ENCODE results near the gene SDK2.

DNA sequence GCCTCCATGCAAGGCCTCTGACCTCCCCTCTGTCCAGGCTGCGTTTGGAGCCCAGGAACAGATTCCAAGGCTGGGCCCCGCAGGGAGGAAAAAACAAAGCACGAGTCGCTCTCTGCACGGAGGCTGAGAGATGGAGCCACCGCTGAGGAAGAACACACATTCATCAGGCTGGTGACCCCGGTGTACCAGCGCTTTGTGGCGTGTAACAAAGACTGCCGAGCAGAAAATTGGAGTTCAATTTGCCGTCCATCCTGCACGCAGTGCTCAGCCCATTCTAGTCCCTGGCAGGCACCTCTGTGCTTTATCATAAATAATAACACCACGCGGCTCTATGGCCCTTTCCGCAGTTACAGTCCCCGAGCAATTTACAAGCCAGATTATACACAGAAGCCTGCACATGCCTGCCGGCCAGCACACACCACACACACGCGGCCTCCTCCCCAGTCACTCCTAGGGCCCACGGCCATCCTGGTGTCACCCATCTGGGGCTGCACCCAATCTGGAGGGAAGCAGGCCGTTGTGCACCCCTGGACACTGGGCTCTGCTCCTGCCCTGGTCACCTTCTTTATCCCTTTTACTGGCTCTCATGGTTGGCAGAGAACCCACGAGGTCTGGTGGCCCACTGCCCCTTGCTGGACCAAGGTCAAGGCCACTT lies 124.4 kb downstream of the SDK2 start:
- TF ChIP-seq, protein P1, sequence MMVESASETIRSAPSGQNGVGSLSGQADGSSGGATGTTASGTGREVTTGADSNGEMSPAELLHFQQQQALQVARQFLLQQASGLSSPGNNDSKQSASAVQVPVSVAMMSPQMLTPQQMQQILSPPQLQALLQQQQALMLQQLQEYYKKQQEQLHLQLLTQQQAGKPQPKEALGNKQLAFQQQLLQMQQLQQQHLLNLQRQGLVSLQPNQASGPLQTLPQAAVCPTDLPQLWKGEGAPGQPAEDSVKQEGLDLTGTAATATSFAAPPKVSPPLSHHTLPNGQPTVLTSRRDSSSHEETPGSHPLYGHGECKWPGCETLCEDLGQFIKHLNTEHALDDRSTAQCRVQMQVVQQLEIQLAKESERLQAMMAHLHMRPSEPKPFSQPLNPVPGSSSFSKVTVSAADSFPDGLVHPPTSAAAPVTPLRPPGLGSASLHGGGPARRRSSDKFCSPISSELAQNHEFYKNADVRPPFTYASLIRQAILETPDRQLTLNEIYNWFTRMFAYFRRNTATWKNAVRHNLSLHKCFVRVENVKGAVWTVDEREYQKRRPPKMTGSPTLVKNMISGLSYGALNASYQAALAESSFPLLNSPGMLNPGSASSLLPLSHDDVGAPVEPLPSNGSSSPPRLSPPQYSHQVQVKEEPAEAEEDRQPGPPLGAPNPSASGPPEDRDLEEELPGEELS (CRISPR knock-in tag; IDR thresholded peaks at IDR 0.05; ENCODE audit: borderline replicate concordance): no peak
- TF ChIP-seq U2AF2 (optimal IDR thresholded peaks at IDR 0.05; ENCODE audit: low read depth, low read length) (no peak), HDAC6 (IDR thresholded peaks at IDR 0.05; ENCODE audit: low read depth, low read length) (no peak), BCL6 (CRISPR knock-in tag; IDR thresholded peaks at IDR 0.05) (no peak), DNMT1 (IDR thresholded peaks at IDR 0.05) (no peak), HNRNPL (IDR thresholded peaks at IDR 0.05; ENCODE audit: low read depth, low read length) (no peak), FOXJ3 (CRISPR knock-in tag; IDR thresholded peaks at IDR 0.05) (no peak), NR3C1 (CRISPR knock-in tag; IDR thresholded peaks at IDR 0.05) (no peak), CREB1 (IDR thresholded peaks at IDR 0.05) (no peak), CREB1 (CRISPR knock-in tag; IDR thresholded peaks at IDR 0.05) (no peak)
- TF ChIP-seq, protein P2, sequence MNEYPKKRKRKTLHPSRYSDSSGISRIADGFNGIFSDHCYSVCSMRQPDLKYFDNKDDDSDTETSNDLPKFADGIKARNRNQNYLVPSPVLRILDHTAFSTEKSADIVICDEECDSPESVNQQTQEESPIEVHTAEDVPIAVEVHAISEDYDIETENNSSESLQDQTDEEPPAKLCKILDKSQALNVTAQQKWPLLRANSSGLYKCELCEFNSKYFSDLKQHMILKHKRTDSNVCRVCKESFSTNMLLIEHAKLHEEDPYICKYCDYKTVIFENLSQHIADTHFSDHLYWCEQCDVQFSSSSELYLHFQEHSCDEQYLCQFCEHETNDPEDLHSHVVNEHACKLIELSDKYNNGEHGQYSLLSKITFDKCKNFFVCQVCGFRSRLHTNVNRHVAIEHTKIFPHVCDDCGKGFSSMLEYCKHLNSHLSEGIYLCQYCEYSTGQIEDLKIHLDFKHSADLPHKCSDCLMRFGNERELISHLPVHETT (CRISPR knock-in tag; conservative IDR thresholded peaks at IDR 0.05 in 1 of 2, IDR thresholded peaks at IDR 0.05 in 1 of 2): no peak
- TF ChIP-seq, protein P3, sequence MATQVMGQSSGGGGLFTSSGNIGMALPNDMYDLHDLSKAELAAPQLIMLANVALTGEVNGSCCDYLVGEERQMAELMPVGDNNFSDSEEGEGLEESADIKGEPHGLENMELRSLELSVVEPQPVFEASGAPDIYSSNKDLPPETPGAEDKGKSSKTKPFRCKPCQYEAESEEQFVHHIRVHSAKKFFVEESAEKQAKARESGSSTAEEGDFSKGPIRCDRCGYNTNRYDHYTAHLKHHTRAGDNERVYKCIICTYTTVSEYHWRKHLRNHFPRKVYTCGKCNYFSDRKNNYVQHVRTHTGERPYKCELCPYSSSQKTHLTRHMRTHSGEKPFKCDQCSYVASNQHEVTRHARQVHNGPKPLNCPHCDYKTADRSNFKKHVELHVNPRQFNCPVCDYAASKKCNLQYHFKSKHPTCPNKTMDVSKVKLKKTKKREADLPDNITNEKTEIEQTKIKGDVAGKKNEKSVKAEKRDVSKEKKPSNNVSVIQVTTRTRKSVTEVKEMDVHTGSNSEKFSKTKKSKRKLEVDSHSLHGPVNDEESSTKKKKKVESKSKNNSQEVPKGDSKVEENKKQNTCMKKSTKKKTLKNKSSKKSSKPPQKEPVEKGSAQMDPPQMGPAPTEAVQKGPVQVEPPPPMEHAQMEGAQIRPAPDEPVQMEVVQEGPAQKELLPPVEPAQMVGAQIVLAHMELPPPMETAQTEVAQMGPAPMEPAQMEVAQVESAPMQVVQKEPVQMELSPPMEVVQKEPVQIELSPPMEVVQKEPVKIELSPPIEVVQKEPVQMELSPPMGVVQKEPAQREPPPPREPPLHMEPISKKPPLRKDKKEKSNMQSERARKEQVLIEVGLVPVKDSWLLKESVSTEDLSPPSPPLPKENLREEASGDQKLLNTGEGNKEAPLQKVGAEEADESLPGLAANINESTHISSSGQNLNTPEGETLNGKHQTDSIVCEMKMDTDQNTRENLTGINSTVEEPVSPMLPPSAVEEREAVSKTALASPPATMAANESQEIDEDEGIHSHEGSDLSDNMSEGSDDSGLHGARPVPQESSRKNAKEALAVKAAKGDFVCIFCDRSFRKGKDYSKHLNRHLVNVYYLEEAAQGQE (IDR thresholded peaks at IDR 0.05; ENCODE audit: borderline replicate concordance): no peak
- TF ChIP-seq, protein P3 (CRISPR knock-in tag; IDR thresholded peaks at IDR 0.05; ENCODE audit: low read depth): no peak

All from K562 (cell line).